Dedifferentiated amniotic fluid mesenchymal stem cell (primary cell): ENCODE results near the gene FBXL12.
"Not testable (repeated sequence)": the region's sequence is repeated elsewhere in the genome, so short reads cannot be mapped to it uniquely, and the experiment has no call there.

Source experiments
- DNase-seq: peaks from one replicate; pipeline ENCODE4 v3.0.0-alpha.2; 2016; ENCODE audit errors: extremely low spot score

Gene FBXL12

GRCh38 chr19:9792206-9793070, 26.4 kb downstream of the FBXL12 start:
- peak; percentile 86 for DNase-seq

GRCh38 chr19:9791552-9792205, 27.2 kb downstream of the FBXL12 start:
- peak; percentile 90 for DNase-seq

- DNase-seq: not testable (repeated sequence)
These were observed 27.9 kb downstream of the FBXL12 start for GRCh38 chr19:9791073-9791367.

- DNase-seq: not testable (repeated sequence)
These were observed 29.3 kb downstream of the FBXL12 start for GRCh38 chr19:9789579-9789978.

GRCh38 chr19:9789066-9789465, 29.8 kb downstream of the FBXL12 start:
- DNase-seq: no peak

GRCh38 chr19:9788604-9789003, 30.3 kb downstream of the FBXL12 start:
- not testable (repeated sequence) for DNase-seq

- DNase-seq: no peak
These were observed 32.1 kb downstream of the FBXL12 start for GRCh38 chr19:9786819-9787218.

- no peak for DNase-seq
These were observed 32.5 kb downstream of the FBXL12 start for GRCh38 chr19:9786342-9786741.

GRCh38 chr19:9785367-9786331, 33.2 kb downstream of the FBXL12 start:
- DNase-seq: peak; percentile 89

GRCh38 chr19:9784163-9784496, 34.7 kb downstream of the FBXL12 start:
- not testable (repeated sequence) for DNase-seq

- DNase-seq: no peak
These were observed 36.5 kb downstream of the FBXL12 start for GRCh38 chr19:9782338-9782737.

- peak; percentile 91 for DNase-seq
These were observed 50.4 kb downstream of the FBXL12 start, which contains the start of gene ZNF846 for GRCh38 chr19:9768175-9769112. ZNF846 (minus strand) TSS chr19:9768738; CDS start chr19:9764950, 3,788 bp downstream.
